ENCODE data around the gene MLX. TPM values are rescaled to one million over a fixed set of nuclear protein-coding genes. Genes with fewer than 3 reads are reported as not detected.
"Not testable (repeated sequence)": the region's sequence is repeated elsewhere in the genome, so short reads cannot be mapped to it uniquely, and the experiment has no call there.

MLX gene
- total RNA-seq, 2 donors from 2014 or later: 33.1 to 36.1 TPM

- peaks cover 5% of the 10 kb centered on the region for H3K4me1 Mint-ChIP-seq
- peaks cover 2% of the 10 kb centered on the region for H3K36me3 Mint-ChIP-seq (ENCODE audit: low read depth)
Measured at GRCh38 chr17:42585353-42585752, 18.5 kb downstream of the MLX start.

GRCh38 chr17:42586514-42587230, 19.8 kb downstream of the MLX start:
- DNase-seq: no peak
- H3K27ac Mint-ChIP-seq: no peak overlapping the region
- no peak overlapping the region for H3K4me3 Mint-ChIP-seq
- H3K4me1 Mint-ChIP-seq: peaks cover 5% of the 10 kb centered on the region
- peaks cover 2% of the 10 kb centered on the region for H3K36me3 Mint-ChIP-seq (ENCODE audit: low read depth)
- no peaks in the 10 kb centered on the region for H3K9me3 ChIP-seq (ENCODE audit: control insufficient read depth, low read length, poor library complexity, severe bottlenecking)
- no peaks in the 10 kb centered on the region for H3K27me3 Mint-ChIP-seq
- no peak for ATAC-seq

More at GRCh38 chr17:42585353-42585752, 18.5 kb downstream of the MLX start:
- no peak for ATAC-seq
- Mint-ChIP-seq H3K27me3 (no peaks in the 10 kb centered on the region), H3K27ac (peak overlapping the region; percentile 47), H3K4me3 (no peak overlapping the region)
- no peak for DNase-seq
- H3K9me3 ChIP-seq (ENCODE audit: control insufficient read depth, low read length, poor library complexity, severe bottlenecking): no peaks in the 10 kb centered on the region

GRCh38 chr17:42590886-42591285, 24.0 kb downstream of the MLX start:
- Mint-ChIP-seq H3K27me3 (no peaks in the 10 kb centered on the region), H3K36me3 (ENCODE audit: low read depth) (peaks cover 2% of the 10 kb centered on the region), H3K4me3 (no peak overlapping the region), H3K4me1 (peaks cover 7% of the 10 kb centered on the region), H3K27ac (no peak overlapping the region)
- DNase-seq: no peak
- H3K9me3 ChIP-seq (ENCODE audit: control insufficient read depth, low read length, poor library complexity, severe bottlenecking): no peaks in the 10 kb centered on the region
- no peak for ATAC-seq

- no peak for ATAC-seq
- Mint-ChIP-seq H3K27ac (peak overlapping the region; percentile 21), H3K27me3 (no peaks in the 10 kb centered on the region), H3K36me3 (ENCODE audit: low read depth) (peaks cover 4% of the 10 kb centered on the region), H3K4me3 (no peak overlapping the region), H3K4me1 (peaks cover 9% of the 10 kb centered on the region)
- DNase-seq: no peak
- H3K9me3 ChIP-seq (ENCODE audit: control insufficient read depth, low read length, poor library complexity, severe bottlenecking): no peaks in the 10 kb centered on the region
Measured at GRCh38 chr17:42591411-42591810, 24.5 kb downstream of the MLX start.

- H3K4me1 Mint-ChIP-seq: peaks cover 17% of the 10 kb centered on the region
- no peaks in the 10 kb centered on the region for H3K9me3 ChIP-seq (ENCODE audit: control insufficient read depth, low read length, poor library complexity, severe bottlenecking)
- no peak overlapping the region for H3K27ac Mint-ChIP-seq
- DNase-seq (no peak), ATAC-seq (no peak)
- no peak overlapping the region for H3K4me3 Mint-ChIP-seq
- H3K27me3 Mint-ChIP-seq: no peaks in the 10 kb centered on the region
- H3K36me3 Mint-ChIP-seq (ENCODE audit: low read depth): peaks cover 2% of the 10 kb centered on the region
Measured at GRCh38 chr17:42596386-42596785, 29.5 kb downstream of the MLX start.

- DNase-seq: no peak
- Mint-ChIP-seq H3K36me3 (ENCODE audit: low read depth) (peaks cover 2% of the 10 kb centered on the region), H3K27ac (peak overlapping the region; percentile 3), H3K4me1 (peaks cover 25% of the 10 kb centered on the region), H3K4me3 (no peak overlapping the region), H3K27me3 (no peaks in the 10 kb centered on the region)
- no peaks in the 10 kb centered on the region for H3K9me3 ChIP-seq (ENCODE audit: control insufficient read depth, low read length, poor library complexity, severe bottlenecking)
- ATAC-seq: no peak
Measured at GRCh38 chr17:42598905-42599304, 32.0 kb downstream of the MLX start.

- Mint-ChIP-seq H3K36me3 (ENCODE audit: low read depth) (no peaks in the 10 kb centered on the region), H3K4me3 (no peak overlapping the region), H3K27ac (no peak overlapping the region), H3K4me1 (peaks cover 46% of the 10 kb centered on the region), H3K27me3 (no peaks in the 10 kb centered on the region)
- H3K9me3 ChIP-seq (ENCODE audit: control insufficient read depth, low read length, poor library complexity, severe bottlenecking): no peaks in the 10 kb centered on the region
- DNase-seq (no peak), ATAC-seq (no peak)
Measured at GRCh38 chr17:42603318-42603717, 36.4 kb downstream of the MLX start.

- no peaks in the 10 kb centered on the region for H3K9me3 ChIP-seq (ENCODE audit: control insufficient read depth, low read length, poor library complexity, severe bottlenecking)
- H3K27ac Mint-ChIP-seq: peak overlapping the region; percentile 100
- no peaks in the 10 kb centered on the region for H3K27me3 Mint-ChIP-seq
- no peak for DNase-seq
- H3K4me1 Mint-ChIP-seq: peaks cover 41% of the 10 kb centered on the region
- H3K36me3 Mint-ChIP-seq (ENCODE audit: low read depth): peaks cover 4% of the 10 kb centered on the region
- peak overlapping the region; percentile 100 for H3K4me3 Mint-ChIP-seq
- no peak for ATAC-seq
Measured at GRCh38 chr17:42607769-42608168, 40.9 kb downstream of the MLX start.

- peaks cover 4% of the 10 kb centered on the region for H3K36me3 Mint-ChIP-seq (ENCODE audit: low read depth)
- no peaks in the 10 kb centered on the region for H3K27me3 Mint-ChIP-seq
- ATAC-seq (peak; percentile 66), DNase-seq (peak in 2 of 3 donors; percentile 9 to 12)
- H3K27ac Mint-ChIP-seq: peak overlapping the region; percentile 100
- peaks cover 35% of the 10 kb centered on the region for H3K4me1 Mint-ChIP-seq
- peak overlapping the region; percentile 100 for H3K4me3 Mint-ChIP-seq
- H3K9me3 ChIP-seq (ENCODE audit: control insufficient read depth, low read length, poor library complexity, severe bottlenecking): no peaks in the 10 kb centered on the region
Measured at GRCh38 chr17:42608305-42609181, 41.6 kb downstream of the MLX start.

- Mint-ChIP-seq H3K4me1 (peaks cover 30% of the 10 kb centered on the region), H3K27me3 (no peaks in the 10 kb centered on the region), H3K36me3 (ENCODE audit: low read depth) (peaks cover 4% of the 10 kb centered on the region), H3K4me3 (peak within 1 kb of the TSS; percentile 100), H3K27ac (peak within 1 kb of the TSS; percentile 100)
- ATAC-seq (peak; percentile 94), DNase-seq (peak; percentile 99)
- no peaks in the 10 kb centered on the region for H3K9me3 ChIP-seq (ENCODE audit: control insufficient read depth, low read length, poor library complexity, severe bottlenecking)
Measured at GRCh38 chr17:42609182-42609813, 42.4 kb downstream of the MLX start, which contains the start of the genes RETREG3 and TUBG1. TSS of gene RETREG3 (minus strand) at chr17:42609374. CDS start at chr17:42609324, 50 bp downstream. TSS of gene TUBG1 (plus strand) at chr17:42609683. CDS start at chr17:42609738, 55 bp downstream.

- peak overlapping the region; percentile 100 for H3K27ac Mint-ChIP-seq
Measured at GRCh38 chr17:42609814-42610801, 43.2 kb downstream of the MLX start.

GRCh38 chr17:42612013-42612412, 45.1 kb downstream of the MLX start:
- DNase-seq (no peak), ATAC-seq (no peak)
- H3K4me1 Mint-ChIP-seq: peaks cover 12% of the 10 kb centered on the region
- H3K27me3 Mint-ChIP-seq: no peaks in the 10 kb centered on the region
- peak overlapping the region; percentile 19 for H3K4me3 Mint-ChIP-seq
- H3K27ac Mint-ChIP-seq: no peak overlapping the region
- peaks cover 4% of the 10 kb centered on the region for H3K36me3 Mint-ChIP-seq (ENCODE audit: low read depth)
- no peaks in the 10 kb centered on the region for H3K9me3 ChIP-seq (ENCODE audit: control insufficient read depth, low read length, poor library complexity, severe bottlenecking)

More at GRCh38 chr17:42609814-42610801, 43.2 kb downstream of the MLX start:
- H3K4me3 Mint-ChIP-seq: peak overlapping the region; percentile 100
- not testable (repeated sequence) for H3K27me3 Mint-ChIP-seq; H3K9me3 ChIP-seq (ENCODE audit: control insufficient read depth, low read length, poor library complexity, severe bottlenecking); ATAC-seq; H3K36me3 Mint-ChIP-seq (ENCODE audit: low read depth); DNase-seq
- peaks cover 25% of the 10 kb centered on the region for H3K4me1 Mint-ChIP-seq

Measured in T-helper 17 cell (primary cell).